ENCODE results near the gene RALGPS1.

RALGPS1 gene

DNA sequence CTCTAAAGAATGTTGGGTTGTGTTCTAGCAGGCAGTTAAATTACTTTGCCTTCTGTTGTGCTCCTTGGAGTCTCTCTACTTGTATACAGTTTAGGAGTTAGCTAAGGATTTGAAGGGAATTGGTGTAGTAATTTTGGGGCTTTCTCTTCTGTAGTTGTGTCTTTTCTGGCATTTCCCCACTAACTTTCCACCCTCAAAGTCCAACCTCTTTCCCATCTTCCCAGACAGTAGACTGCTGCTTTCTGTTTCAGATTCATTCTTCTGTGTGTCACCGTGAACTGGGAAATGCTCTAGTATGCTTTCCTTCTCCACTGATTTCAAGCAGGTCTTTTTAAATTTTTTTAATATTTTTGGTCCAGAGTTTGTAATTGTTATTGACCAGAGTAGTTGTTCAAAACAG lies 212.4 kb downstream of the RALGPS1 start:
- DNase-seq: no peak

DNA sequence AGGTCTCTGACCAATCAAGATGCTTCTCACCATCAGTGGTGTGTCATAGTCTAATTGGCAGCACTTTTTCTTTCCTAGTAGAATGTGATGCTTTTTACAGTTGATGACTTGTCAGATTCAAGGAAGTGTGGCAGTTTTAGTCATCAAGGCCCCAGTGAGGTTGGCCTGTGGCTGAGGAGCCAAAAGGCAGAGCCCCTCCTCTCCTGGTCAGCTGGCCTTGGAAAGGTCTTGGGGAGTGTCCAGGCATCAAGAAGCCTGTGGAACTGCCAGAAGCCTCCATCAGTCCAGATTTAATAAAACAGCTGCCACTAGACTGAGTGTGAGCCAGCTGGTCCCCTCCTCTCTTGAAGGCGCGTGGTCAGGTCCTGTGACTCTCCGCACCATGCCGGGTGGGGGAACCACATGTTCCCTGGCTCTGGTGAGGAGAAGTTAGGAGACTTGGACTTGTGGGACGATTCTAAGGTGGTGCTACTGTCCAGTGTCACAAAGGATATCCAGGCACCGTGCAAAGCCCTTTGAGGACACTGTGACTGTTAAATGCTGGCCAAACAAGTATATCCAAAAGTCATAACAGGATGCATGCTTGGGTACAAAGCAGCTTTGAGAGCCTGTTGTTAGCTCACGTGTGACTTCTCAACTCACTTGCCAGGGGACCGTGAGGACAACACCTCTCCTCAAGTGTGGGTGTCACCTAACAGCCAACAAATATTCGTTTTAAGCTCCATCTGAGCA lies 213.9 kb downstream of the RALGPS1 start:
- no peak for DNase-seq

DNA sequence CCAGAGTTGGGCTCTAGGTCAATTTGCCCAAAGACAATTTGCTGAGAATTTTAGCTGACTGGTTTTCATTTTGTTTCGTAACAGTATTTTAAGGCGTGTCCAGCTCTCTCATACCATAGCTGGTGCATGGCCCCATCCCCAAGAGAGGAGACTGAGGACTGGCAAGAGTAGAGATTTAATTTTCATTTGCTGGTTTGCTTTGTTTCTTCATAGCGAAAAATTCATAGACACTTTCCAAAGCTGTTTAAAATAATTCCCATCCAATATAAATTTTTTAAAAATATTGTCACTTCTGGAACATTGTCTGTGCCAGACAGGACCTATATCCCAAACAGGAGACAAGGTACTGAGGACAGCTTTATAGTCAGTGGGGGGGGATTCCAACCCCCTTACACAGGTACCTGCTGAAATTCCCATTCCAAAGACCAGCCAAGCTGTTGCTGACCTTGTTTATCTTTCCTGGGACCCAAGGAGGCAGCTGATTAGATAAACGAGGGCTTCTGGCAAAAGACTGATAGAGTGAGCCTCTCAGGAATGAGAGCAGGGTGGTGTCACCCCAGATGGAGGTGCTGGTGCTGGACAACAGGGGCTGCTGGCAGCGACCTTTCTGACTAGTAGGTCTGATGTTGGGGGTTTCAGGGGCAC lies 214.6 kb downstream of the RALGPS1 start:
- no peak for DNase-seq

DNA sequence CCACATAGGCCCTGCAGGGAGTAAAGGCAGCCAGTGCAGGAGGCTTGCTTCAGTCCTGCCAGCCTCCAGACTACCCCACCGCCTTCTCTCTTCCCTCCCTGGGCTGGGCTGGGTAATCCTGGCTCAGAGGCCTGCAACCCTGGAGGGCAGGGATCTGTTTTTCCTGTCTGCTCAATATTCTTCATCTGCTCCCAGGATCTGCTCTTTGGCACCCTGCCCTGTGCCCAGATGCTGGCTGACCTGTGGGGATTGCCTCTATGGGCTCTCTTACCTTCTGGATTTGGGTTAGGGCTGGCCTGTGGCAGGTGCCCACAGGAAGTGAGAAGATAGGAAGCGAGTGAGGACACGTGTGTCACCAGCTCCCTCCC lies 215.1 kb downstream of the RALGPS1 start:
- DNase-seq: no peak

DNA sequence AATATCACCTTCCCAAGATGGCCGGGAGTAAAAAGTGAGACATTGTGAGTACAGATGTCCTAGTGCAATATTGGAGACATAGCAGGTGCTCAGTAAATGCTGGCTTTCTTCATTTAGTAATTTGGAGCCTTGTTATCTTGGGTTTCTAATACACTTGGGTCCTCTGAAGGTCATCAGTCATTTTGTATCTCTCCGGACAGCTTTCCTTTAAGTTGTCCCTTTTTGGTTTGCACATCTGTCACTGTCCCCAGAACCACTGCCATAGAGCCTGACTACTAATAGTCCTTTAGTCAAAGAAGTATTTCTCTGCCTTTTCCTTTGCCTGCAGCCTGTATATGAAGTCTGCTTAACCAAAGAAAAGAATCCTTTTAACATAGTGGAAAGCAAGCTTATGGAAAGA lies 215.7 kb downstream of the RALGPS1 start:
- no peak for DNase-seq

GRCh38 chr9:127130661-127131538 lies 216.3 kb downstream of the RALGPS1 start:
- DNase-seq: no peak

- no peak for DNase-seq
Measured at GRCh38 chr9:127131871-127132270, 217.3 kb downstream of the RALGPS1 start.

- no peak for DNase-seq
Measured at GRCh38 chr9:127132375-127132774, 217.8 kb downstream of the RALGPS1 start.

DNA sequence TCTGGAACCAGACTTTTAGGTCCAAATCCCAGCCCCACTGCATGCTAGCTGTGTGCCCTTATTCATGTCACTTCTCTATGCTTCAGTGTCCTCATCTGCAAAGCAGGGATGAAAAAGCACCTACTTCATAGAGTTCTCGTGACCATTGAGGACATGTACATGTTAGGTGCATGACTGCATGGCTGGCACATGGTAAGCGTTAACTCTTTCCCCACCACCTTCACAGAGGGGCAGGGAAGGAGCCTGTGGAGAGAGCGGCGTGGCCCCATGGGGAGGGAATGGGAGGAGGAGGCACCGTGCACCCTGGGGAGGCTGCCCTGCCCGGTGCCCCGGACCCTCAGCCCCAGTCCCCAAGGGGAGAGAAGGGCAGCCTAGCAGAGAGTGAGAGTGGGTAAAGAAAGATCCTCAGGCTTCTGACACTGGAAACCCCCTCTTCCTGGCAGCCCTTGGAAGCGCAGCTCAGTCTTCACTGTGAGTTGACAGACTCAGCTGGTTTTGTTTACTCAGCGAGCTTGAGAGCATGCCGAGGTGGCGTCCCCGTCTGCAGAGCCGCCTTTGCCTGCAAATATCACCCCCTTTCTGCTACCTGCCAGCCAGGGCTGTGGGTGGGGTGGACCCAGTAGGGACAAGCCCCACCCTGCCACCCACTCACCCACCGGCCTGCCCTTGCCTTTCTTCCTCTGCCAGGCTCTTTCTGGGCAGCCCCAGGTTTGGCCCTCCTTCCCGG lies 218.5 kb downstream of the RALGPS1 start:
- peak; percentile 5 for DNase-seq

DNA sequence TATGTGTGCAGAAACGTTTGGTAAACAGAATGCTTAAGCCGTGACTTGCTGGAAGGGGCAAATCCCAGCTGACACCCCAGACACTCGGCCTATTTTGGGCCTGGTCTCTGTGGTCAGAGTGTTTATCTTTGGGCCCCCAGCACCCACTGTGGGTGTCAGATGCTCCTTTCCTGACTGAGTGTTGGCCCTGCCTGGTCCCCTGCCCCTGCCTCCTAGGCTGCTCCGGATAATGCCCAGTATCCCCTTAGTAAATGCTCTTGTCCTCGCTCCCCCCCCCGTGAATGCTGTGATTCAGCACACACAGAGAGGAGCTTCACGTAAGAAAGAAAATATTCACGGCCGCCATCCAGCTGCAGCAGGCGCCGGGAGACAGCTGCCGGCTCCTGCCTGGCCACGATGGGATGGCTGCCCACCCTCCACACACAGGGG lies 219.2 kb downstream of the RALGPS1 start:
- DNase-seq: no peak

GRCh38 chr9:127135056-127135745 lies 220.6 kb downstream of the RALGPS1 start:
- DNase-seq: no peak

- no peak for DNase-seq
Measured at GRCh38 chr9:127136081-127136879, 221.7 kb downstream of the RALGPS1 start.

DNA sequence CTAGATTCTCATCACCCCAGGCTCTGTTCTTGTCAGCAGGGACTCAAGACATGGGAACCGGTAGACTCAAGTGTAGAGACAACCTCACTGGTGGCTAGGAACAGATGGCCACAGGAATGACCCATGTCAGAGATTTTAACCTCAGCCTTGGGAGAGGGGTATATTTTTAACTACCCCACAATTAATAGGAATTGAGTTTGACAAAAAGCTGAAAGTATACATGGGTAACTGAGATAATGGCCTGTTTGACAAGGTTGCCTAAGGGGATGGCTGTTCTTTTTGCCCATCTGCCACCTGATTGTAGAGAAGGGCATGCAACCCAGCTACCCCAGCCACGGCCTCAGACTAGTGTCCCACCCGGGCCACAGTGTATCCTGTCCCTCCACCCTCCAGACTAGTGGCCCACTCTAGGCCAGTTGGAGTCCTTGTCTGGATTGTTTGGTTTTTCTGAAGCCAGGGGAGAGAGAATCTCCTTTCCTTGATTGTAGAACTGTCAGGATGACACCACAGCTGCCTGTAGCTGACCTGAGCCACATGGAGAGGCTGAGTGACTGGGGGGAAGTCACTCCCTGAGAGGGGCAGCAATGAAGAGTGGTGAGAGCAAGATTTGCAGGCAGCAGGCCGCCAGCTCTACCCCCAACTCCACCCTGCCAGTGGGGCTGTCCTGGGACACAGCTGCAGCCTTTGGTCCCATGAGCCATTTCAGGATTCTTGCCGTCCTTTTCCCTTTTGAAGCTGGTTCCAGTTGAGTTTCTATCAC lies 222.5 kb downstream of the RALGPS1 start:
- no peak for DNase-seq

DNA sequence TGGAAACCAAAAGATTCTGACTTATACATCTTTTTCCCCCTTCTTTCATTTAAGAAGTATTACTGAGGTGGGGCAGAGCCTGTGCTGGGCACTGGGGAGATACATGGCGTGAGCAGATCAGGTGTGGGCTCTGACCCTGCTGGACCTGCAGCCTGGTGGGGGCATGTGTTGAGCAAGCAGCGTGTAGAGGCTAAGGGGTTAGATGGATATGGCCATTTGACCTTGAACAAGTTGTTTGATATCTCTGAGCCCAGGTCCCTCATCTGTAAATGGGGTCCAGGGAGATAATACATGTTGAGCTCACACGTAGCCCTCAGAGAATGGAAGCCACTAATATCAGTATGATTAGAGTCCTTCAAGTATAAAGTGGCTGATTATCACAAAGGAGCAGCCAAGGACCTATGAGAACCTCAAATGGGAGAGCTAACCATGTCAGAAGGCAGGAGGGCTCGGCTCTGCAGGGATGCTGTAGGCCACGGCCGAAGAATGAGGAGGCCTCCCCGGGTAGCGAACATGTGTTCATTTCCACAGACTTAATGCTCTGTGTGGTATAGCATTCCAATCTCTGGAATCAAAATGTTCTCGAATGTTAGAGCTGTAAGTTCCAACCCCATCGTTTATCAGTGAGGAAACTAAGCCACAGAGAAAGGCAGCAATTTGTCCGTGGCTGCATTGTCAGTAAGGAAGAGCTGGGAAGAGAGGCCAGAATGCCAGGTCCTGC lies 223.2 kb downstream of the RALGPS1 start:
- no peak for DNase-seq

GRCh38 chr9:127138444-127138843 lies 223.9 kb downstream of the RALGPS1 start:
- no peak for DNase-seq

DNA sequence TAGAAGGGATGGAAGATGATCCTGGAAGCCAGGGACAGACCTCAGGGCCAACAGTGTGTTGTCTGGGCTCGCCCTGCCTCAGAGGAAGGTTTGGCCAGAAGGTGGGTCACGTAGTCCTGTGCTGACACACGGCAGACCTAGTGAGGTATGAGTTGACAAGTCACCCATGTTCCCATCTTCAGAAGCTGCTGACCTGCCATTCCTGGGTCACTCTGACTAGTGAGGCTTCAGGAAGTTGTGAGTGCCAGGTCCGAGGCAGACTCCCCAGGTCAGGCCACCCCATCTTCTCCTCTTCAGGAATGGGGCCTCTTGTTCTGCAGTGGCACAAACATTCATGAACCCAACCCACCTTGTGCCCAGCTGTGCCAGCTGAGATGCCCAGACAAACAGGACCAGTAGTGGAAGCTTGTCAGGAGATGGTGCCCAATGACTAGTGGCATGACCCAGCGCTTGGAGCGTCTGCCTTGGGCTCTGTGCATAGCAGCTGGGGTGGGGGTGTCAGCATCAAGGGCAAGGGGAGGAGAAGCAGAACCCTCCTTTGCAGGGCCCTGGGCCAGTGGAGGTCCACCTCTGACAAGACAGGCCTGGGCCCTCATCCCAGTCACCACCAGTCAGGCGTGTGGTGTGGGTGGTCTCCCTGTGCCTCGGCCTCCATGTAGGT lies 224.6 kb downstream of the RALGPS1 start:
- no peak for DNase-seq

- no peak for DNase-seq
Measured at GRCh38 chr9:127139775-127140174, 225.2 kb downstream of the RALGPS1 start.

GRCh38 chr9:127140181-127140580 lies 225.6 kb downstream of the RALGPS1 start:
- DNase-seq: no peak
